Pulmonary artery endothelial cell (primary cell): Measurements from ENCODE around the gene FAM181B. TPM values are rescaled to one million over a fixed set of nuclear protein-coding genes. Genes with fewer than 3 reads are reported as not detected.
"Not testable (repeated sequence)": the region's sequence is repeated elsewhere in the genome, so short reads cannot be mapped to it uniquely, and the experiment has no call there.

ENCODE experiments used
- DNase-seq: peaks from one replicate; pipeline ENCODE4 v3.0.0-alpha.2; 2011; ENCODE audit warnings: low read depth, low spot score
- total RNA-seq: library from RNA; depleted of rRNA; stranded (reverse); fragments of >200 nt; gene quantifications from 2 replicates; pipeline ENCODE4 v1.2.3, GENCODE V29; 2014

Gene FAM181B
- total RNA-seq, 1 donor from 2014 or later = 0.13 TPM

DNA sequence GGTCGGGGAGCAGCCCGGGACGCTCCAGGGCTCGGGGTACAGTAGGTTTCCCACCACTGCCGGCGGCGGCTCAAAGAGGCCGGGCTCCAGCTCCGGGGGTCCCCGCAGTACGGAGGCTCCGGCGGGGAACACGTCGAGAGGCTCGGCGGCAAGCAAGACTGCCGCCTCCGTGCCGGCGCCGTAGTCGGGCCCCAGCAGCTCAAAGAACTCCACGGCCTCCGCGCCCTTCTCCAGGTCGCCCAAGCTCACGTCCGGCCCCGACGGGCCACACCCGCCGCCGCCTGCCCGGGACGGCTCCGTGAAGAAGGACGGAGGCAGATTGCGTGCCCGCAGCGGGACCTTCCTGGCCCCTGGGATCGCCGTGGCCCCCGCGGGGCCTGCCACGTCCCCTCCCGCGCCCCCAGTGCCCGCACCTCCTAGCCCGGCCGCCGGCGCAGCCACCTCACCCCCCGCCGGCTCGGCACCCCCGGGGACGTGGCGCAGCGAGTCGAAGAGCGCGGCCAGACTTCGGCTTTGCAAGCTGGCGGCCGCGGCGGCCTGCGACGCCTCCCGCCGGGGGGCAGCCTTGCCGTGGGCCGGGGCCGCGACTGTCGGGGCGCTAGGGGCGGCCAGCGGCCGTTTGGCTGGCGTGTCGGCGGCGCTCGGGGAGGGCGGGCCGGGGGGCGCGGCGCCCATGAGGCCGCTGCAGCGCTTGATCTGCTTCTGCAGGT, 775 bp downstream of the FAM181B start:
- DNase-seq = no peak

GRCh38 chr11:82732348-82732733, 1.3 kb downstream of the FAM181B start:
- no peak for DNase-seq

GRCh38 chr11:82731691-82732277, 1.9 kb downstream of the FAM181B start:
- no peak for DNase-seq

GRCh38 chr11:82730754-82731153, 2.9 kb downstream of the FAM181B start:
- no peak for DNase-seq

DNA sequence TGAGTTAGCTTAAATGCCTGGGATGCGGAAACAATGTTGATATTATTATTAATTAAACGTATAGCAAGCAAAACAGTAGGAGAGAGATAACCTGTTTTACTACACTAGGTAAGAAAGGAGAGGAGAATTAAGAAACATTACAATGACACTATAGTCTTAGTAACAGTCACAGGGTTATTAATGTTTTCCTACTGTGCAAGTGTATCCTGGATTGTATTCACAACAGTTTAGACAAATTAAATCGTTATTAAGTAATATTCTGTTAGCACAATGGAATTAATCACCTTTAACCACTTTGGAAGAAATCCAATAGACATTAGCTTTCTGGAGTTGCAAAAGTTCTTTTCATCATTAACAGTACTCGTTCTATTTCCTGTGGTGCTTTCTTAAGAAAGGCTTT, 3.4 kb downstream of the FAM181B start:
- DNase-seq = no peak

- no peak for DNase-seq
Observed at GRCh38 chr11:82724026-82724425, 9.6 kb downstream of the FAM181B start.

GRCh38 chr11:82722231-82722630, 11.4 kb downstream of the FAM181B start:
- DNase-seq = no peak

GRCh38 chr11:82720267-82721065, 13.2 kb downstream of the FAM181B start:
- DNase-seq = no peak

DNA sequence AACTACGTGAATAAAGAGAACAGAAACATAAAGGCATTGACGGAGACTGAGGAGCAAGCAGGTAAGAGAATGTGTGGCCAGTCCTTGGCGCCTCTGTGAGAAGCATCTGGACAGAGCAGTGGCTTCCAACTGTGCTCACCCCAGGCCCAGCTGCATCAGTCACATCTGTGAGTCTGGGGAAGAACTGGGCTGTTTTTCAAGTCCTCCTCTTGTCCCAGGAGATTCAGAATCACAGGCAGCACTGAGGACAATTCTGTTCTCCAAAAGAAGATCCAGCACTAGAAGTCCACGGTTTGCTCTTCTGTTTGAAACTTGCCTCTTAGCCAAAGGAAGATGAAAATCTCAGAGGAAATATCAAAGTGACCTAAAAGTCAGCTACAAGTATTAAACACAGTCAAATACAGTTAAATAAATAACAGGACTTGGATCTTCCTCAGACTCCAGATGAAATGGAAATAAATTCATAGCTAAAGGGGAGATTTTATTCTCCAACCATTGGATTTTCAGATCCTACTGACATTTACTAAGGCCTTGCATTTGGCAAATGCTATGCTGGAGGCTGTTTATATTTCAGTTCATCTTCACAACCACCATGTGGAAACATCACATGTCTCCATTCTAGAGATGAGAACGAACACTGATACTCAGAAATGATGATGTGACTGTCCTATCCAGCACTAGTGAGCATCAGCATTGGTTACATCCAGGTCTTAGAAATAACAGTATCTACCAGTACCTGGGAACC, 14.1 kb downstream of the FAM181B start:
- DNase-seq = no peak

DNA sequence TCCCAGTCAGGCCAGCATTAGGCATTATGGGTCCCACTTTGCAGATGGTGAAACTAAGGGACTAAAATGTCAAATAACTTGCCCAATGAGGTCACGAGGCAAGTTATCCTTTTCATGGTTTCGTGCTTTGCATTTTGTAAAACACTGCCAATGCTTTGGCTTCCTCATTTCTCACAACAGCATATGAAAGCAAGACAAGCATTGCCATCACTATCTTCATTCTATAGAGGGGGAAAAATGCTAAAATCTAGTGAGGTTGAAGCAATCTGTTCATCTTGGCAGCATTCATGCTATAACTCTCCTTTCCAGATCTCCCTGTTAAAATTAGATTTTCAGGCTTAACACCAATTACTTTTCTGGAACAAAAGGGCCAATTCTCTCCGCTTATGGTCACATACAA, 14.8 kb downstream of the FAM181B start:
- DNase-seq = no peak

DNA sequence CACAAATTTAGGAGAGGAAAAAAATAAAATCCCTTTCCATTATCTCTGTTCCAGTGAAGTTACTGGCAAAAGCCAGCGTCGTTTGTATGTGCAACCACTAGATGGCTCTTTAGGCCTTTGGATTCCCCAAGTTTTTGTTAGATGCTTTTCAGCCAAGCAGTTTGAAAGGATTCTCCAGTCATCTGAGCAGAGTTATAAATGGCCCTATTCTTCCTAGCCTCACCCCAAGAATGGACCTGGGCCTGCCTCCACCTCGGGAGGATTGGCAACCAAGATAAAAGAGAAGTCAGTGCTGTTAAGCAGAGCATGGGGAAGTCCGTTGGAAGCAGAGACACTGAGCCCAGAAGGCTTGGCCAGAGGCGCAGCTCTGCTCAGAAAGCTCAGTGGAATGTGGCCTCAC, 15.4 kb downstream of the FAM181B start:
- no peak for DNase-seq

GRCh38 chr11:82714346-82715174, 19.1 kb downstream of the FAM181B start:
- no peak for DNase-seq

DNA sequence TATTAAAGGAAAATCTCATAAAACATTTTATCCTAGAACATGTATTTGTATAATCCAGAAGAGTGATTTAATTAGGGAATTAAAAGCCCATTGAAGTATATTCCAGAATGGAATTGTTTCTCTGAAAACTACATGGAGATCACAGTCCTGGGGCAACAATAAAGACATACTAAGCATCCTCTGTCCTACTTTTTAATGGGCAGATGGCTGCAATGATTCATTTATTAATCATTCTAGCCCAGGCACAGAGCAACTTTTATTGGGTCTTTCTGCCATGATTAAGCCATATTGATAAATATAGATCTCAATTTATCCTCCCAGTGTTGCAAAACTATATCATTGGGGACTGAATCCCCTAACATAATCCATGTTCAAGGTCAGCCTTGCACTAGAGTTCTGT, 22.0 kb downstream of the FAM181B start:
- no peak for DNase-seq

- DNase-seq = no peak
Observed at GRCh38 chr11:82703796-82704195, 29.9 kb downstream of the FAM181B start.

- DNase-seq = no peak
Observed at GRCh38 chr11:82703226-82703625, 30.4 kb downstream of the FAM181B start.

- no peak for DNase-seq
Observed at GRCh38 chr11:82701847-82702520, 31.7 kb downstream of the FAM181B start.

DNA sequence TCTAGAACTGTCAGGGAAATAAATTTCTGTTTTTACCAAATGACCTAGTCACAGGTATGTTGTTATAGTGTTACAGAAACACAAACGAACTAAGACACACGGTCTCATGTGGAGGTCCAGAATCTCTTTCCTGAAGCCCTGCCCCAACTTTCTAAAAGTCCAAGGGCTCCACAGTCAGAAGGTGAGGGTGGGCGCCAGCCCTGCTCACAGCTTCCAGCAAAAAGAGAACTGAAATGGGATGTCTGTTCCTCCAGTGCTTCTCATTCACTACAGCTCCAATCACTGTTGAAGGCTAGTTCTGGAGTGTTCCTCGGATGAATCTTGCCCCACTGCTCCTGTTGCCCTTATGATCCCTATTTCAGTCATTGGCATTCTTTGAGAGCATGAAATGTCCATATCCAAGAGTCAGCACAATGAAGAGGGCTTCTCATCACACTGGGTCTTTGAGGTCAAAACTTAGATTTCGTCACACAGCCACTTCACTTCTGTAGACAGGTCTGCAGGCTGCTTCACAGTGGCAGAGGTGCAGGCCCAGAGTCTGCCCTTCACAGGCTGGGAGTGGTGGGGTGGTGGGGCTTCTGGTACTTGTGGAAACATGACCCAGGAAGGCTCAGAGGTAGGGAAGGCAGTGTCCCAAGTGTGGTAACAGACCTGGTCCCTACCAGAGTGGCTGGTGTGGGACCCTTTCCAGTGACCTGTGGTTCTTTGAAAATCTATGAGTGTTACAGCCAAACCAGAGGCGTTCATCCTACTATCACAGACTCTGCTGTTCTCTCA, 34.9 kb downstream of the FAM181B start:
- no peak for DNase-seq

GRCh38 chr11:82692981-82693380, 40.7 kb downstream of the FAM181B start:
- no peak for DNase-seq

- DNase-seq = not testable (repeated sequence)
Observed at GRCh38 chr11:82689347-82689746, 44.3 kb downstream of the FAM181B start.

DNA sequence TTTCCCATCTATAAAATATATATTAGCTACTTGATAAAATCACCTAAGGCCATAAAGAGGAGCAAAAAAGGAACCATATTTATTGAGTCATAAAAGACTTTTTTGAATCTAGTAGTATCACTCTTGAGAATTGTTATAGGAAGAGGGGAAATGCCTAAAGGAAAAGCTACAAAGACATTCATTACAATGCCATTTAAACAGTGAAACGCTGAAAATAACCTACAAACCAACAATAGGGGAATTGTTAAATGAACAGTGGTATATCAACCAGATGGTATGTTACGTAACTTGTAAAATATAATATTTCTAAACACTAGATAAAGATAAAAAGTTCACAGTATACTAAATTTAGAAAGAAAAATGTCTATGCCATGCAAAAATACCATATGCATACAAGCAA, 47.5 kb downstream of the FAM181B start:
- no peak for DNase-seq
